GM21529 (cell line): ENCODE results near the gene NPIPB5.
"Not testable (repeated sequence)": the region's sequence is repeated elsewhere in the genome, so short reads cannot be mapped to it uniquely, and the experiment has no call there.

Source experiments
- ATAC-seq: cut with Tn5 transposase; IDR thresholded peaks from one replicate; pipeline ENCODE4 v1.9.1; 2021; ENCODE audit not compliant: unreplicated experiment

NPIPB5 gene

DNA sequence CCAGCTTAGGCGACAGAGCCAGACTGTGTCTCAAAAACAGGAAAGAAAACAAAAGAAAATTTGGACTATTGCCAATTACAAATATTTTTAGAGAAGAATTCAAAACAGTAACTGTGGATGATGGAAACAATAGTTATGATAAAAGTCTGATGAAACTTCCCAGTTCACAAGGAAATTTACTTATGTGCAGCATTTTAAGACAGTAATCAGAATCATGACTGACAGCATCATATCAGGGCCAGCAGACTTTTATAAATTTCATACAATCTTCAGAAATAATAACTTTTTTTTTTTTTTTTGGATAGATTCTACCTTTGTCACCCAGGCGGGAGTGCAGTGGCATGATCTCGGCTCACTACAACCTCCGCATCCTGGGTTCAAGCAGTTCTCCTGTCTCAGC, at the start of gene NPIPB5:
TSS of gene NPIPB5 (plus strand) at position 301 of the 400 bp plus-strand sequence. CDS start 2,911 bp downstream, outside the sequence.
- not testable (repeated sequence) for ATAC-seq

GRCh38 chr16:22468846-22469245, 41.8 kb upstream of the NPIPB5 start:
- ATAC-seq, result not testable (repeated sequence)

DNA sequence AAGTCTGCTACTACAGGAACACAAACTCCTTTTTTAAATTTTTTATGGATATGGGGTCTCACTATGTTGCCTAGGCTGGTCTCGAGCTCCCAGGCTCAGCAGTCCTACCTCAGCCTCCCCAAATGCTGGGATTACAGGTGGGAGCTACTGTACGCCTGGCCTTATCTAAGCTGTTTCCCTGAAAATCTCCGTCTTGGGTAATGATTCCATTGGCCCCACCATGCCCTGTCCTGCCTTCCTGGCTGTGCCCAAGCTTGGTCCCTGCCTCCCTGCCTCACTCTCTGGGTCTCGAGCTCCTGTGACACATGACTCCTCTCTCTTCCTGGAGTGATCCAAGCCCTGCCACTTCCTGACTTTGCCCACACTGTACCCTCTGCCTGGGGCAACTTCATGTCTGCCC, 27.3 kb downstream of the NPIPB5 start:
- not testable (repeated sequence) for ATAC-seq

- not testable (repeated sequence) for ATAC-seq
Observed at GRCh38 chr16:22544809-22545208, 34.1 kb downstream of the NPIPB5 start.

DNA sequence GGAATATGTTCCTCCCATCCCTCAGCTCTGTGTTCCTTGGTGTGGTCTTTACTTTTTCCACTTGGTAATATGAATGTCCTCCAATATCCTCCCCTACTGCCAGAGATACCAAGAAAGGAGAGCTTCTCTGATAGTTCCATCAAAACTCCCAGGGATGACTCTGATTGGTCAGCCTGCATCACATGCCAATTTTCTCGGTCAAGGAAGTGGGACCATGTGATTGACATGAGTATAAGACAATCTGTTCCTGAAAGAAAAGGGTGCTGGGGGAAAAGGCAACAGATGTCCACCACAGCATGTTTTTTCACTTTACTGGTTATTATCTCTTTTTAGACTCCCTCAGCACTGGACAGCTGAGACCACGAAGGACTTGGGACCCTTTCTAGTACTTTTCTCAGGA, 35.9 kb downstream of the NPIPB5 start:
- not testable (repeated sequence) for ATAC-seq

- not testable (repeated sequence) for ATAC-seq
Observed at GRCh38 chr16:22547170-22547765, 36.6 kb downstream of the NPIPB5 start.

- not testable (repeated sequence) for ATAC-seq
Observed at GRCh38 chr16:22549853-22550252, 39.2 kb downstream of the NPIPB5 start.

DNA sequence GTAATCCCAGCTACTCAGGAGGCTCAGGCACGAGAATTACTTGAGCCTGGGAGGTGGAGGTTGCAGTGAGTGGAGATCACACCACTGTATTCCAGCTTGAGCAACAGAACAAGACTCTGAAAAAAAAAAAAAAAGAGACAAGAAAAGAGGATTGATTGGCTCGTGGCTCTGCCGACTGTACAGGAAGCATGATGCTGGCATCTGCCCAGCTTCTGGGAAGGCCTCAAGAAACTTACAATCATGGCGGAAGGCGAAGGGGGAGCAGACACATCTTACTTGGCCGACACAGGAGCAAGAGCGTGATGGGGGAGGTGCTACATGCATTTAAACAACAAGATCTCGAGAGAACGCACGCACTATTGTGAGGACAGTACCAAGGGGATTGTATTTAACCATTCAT, 40.5 kb downstream of the NPIPB5 start:
- not testable (repeated sequence) for ATAC-seq

- not testable (repeated sequence) for ATAC-seq
Observed at GRCh38 chr16:22551651-22552050, 41.0 kb downstream of the NPIPB5 start.

GRCh38 chr16:22556759-22557158, 46.1 kb downstream of the NPIPB5 start:
- ATAC-seq, result not testable (repeated sequence)
